ENCODE data around the gene KIAA1217. TPM values are rescaled to one million over a fixed set of nuclear protein-coding genes. Genes with fewer than 3 reads are reported as not detected.

KIAA1217 gene
- total and polyA plus RNA-seq, 9 of the 15 experiments (the other 6 are each of a cell fraction or from before 2014, with no cell fraction given): 0.04 TPM; not detected in 8

DNA sequence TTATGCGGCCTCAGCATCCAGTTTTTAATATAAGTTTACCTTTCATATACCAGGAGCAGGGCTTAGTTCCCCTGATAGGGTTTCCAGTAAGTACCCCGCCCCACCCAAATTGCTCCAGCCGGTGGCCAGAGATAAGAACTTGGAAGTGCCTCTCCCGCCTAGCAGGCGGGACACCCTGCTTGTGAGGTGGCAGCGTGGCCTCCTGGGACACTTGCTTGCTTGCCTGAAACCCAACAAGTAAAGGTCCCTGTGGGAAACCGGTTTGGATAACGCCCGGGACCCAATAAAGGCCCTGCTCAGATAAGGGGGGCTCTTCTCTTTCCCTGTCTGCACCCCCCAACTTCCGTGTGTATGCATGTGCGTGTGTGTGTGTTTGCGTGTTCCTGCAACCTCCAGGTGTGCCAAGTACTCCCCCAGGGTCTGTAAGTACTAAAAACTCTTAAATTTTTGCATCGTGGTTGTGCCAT, 360.4 kb downstream of the KIAA1217 start (continued):
- TF ChIP-seq GTF3C2 (IDR thresholded peaks at IDR 0.05; ENCODE audit: borderline replicate concordance, extremely low read depth, insufficient read length) (no peak), JUN (IDR thresholded peaks at IDR 0.05; ENCODE audit: borderline replicate concordance, low read depth, low read length) (no peak), JUN (CRISPR knock-in tag; IDR thresholded peaks at IDR 0.05; ENCODE audit: borderline replicate concordance) (no peak), LEF1 (IDR thresholded peaks at IDR 0.05) (peak; percentile 92), THRAP3 (IDR thresholded peaks at IDR 0.05; ENCODE audit: borderline replicate concordance) (no peak), ZNF436 (CRISPR knock-in tag; IDR thresholded peaks at IDR 0.05) (no peak), ZNF778 (CRISPR knock-in tag; IDR thresholded peaks at IDR 0.05) (no peak), ZKSCAN3 (CRISPR knock-in tag; IDR thresholded peaks at IDR 0.05) (no peak), ZNF384 (IDR thresholded peaks at IDR 0.05; ENCODE audit: low read depth, low read length) (no peak), GABPB1 (CRISPR knock-in tag; IDR thresholded peaks at IDR 0.05) (no peak), PHF21A (IDR thresholded peaks at IDR 0.05; ENCODE audit: borderline replicate concordance, low read depth) (peak; percentile 77; the same call in 1 of the 2 replicates), RBM22 (IDR thresholded peaks at IDR 0.05; ENCODE audit: low read depth, low read length, poor library complexity, severe bottlenecking) (no peak), ZNF586 (CRISPR knock-in tag; conservative IDR thresholded peaks at IDR 0.05) (no peak), GMEB1 (CRISPR knock-in tag; IDR thresholded peaks at IDR 0.05) (no peak), NCOA1 (IDR thresholded peaks at IDR 0.05; ENCODE audit: low read depth) (peak; percentile 75; the same call in 1 of the 2 replicates), ZNF644 (tag; IDR thresholded peaks at IDR 0.05; ENCODE audit: low read depth) (no peak), IFI16 (CRISPR knock-in tag; IDR thresholded peaks at IDR 0.05) (no peak), SRF (CRISPR knock-in tag; IDR thresholded peaks at IDR 0.05) (no peak)
- TF ChIP-seq, protein P1, sequence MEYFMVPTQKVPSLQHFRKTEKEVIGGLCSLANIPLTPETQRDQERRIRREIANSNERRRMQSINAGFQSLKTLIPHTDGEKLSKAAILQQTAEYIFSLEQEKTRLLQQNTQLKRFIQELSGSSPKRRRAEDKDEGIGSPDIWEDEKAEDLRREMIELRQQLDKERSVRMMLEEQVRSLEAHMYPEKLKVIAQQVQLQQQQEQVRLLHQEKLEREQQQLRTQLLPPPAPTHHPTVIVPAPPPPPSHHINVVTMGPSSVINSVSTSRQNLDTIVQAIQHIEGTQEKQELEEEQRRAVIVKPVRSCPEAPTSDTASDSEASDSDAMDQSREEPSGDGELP (CRISPR knock-in tag; IDR thresholded peaks at IDR 0.05; ENCODE audit: borderline replicate concordance): peak; percentile 81
- TF ChIP-seq, protein P2, sequence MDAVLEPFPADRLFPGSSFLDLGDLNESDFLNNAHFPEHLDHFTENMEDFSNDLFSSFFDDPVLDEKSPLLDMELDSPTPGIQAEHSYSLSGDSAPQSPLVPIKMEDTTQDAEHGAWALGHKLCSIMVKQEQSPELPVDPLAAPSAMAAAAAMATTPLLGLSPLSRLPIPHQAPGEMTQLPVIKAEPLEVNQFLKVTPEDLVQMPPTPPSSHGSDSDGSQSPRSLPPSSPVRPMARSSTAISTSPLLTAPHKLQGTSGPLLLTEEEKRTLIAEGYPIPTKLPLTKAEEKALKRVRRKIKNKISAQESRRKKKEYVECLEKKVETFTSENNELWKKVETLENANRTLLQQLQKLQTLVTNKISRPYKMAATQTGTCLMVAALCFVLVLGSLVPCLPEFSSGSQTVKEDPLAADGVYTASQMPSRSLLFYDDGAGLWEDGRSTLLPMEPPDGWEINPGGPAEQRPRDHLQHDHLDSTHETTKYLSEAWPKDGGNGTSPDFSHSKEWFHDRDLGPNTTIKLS (IDR thresholded peaks at IDR 0.05; ENCODE audit: borderline replicate concordance, low read depth): peak; percentile 89
